ENCODE data around the gene KCNIP1.

KCNIP1 gene

DNA sequence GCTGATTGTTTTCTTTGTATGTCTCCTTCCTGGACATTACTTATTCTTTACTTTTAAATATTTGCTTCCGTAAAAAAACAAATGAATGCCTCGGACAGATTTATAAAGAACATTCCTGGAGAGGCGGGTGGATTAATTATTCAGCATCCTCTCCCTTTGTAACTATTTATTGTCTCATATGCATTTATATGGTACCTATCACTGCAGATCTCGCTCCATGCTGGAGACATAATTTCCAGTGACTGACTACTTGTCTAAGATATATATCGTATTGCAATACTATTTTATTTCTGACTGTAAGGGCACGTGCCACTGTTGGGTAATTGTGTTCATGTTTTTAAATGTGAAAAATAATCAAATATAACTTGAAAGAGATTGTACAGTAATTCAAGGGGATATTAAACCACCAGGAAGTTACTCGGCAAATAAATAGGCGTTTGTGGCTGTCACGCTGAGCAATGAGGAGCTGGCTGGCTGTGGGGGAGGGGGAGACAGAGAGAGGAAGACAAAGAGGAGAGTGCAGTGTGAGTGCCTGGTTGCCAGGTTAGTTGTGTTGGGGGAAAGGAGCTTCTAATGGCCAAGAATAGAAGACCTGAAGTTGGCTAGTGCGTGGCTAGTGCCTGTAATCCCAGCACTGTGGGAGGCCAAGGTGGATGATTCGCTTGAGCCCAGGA lies 147.9 kb downstream of the KCNIP1 start:
- H4K8ac ChIP-seq (ENCODE audit: low read depth, low read length): no peak overlapping the region
- no peak overlapping the region for H3K23ac ChIP-seq (ENCODE audit: low read depth, low read length, poor library complexity)
- no peak overlapping the region for H3K14ac ChIP-seq (ENCODE audit: low read length)
- H3K36me3 ChIP-seq (replicated peaks in 1 of 2; ENCODE audit: control insufficient read depth in 2 of 2, insufficient read depth in 2 of 2, low read length in 2 of 2): no peaks in the 10 kb centered on the region
- no peak overlapping the region for H2AK5ac ChIP-seq (ENCODE audit: low read depth, low read length)
- no peak overlapping the region for H3K9ac ChIP-seq (ENCODE audit: low read depth, low read length, poor library complexity)
- H3K4me1 ChIP-seq (ENCODE audit: control insufficient read depth in 2 of 2, insufficient read depth in 1 of 2, low read depth in 1 of 2, low read length in 2 of 2): peaks cover 0 to 2% of the 10 kb centered on the region in 2 donors
- H3K9me3 ChIP-seq (replicated peaks in 1 of 2; ENCODE audit: control insufficient read depth in 2 of 2, insufficient read depth in 1 of 2, low read depth in 1 of 2, low read length in 2 of 2): no peaks in the 10 kb centered on the region
- no peak overlapping the region for H2BK120ac ChIP-seq (ENCODE audit: low read depth, low read length)
- no peak overlapping the region for H3K4me3 ChIP-seq (ENCODE audit: low read length in 2 of 2)
- H3K79me1 ChIP-seq (ENCODE audit: low read depth, low read length): no peaks in the 10 kb centered on the region
- H3K27me3 ChIP-seq (ENCODE audit: control insufficient read depth in 3 of 3, insufficient read depth in 3 of 3, low read depth in 1 of 3, low read length in 3 of 3): no peaks in the 10 kb centered on the region
- no peak overlapping the region for H4K91ac ChIP-seq (ENCODE audit: low read depth, low read length, poor library complexity)
- no peak overlapping the region for H3K4me2 ChIP-seq (ENCODE audit: insufficient read depth, low read length, poor library complexity, severe bottlenecking)
- no peak overlapping the region for H3K4ac ChIP-seq (ENCODE audit: low read length)
- no peak overlapping the region for H2BK15ac ChIP-seq (ENCODE audit: low read length)
- no peak overlapping the region for H2BK5ac ChIP-seq (ENCODE audit: low read length)
- no peak overlapping the region for H2BK12ac ChIP-seq (ENCODE audit: low read length)
- H2AFZ ChIP-seq (ENCODE audit: low read length): no peak overlapping the region
- H3K27ac ChIP-seq (replicated peaks; ENCODE audit: low read length): no peak overlapping the region
- no CpG with 5 or more reads among the region's 11 CpGs for WGBS, 2 donors (ENCODE audit: extremely low coverage in 2 of 2, insufficient read length in 2 of 2, insufficient replicate concordance in 1 of 2)
- H3K18ac ChIP-seq (ENCODE audit: low read length): no peak overlapping the region
- no peak for DNase-seq (ENCODE audit: low spot score)

DNA sequence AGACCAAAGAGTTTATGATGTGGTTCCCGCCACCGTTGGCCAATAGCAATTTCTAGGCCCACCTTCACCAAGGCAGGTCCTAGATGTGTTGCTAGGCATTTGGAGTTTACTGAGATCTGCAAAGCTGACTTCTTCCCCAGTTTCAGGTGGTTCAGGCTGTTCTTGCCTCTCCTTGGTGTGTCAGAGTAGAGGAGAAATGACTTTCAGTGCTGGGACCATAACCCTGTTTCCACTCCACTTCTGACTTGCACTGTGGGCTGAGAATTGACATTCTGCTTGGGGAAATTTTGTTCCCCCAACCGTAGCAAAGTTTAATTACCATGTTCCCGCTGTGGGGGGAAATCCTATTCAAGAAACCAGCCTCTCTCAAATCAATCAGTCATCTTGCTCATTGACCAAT lies 151.7 kb downstream of the KCNIP1 start:
- H3K36me3 ChIP-seq (replicated peaks in 1 of 2; ENCODE audit: control insufficient read depth in 2 of 2, insufficient read depth in 2 of 2, low read length in 2 of 2): no peaks in the 10 kb centered on the region
- H2AK5ac ChIP-seq (ENCODE audit: low read depth, low read length): no peak overlapping the region
- no peaks in the 10 kb centered on the region for H3K9me3 ChIP-seq (replicated peaks in 1 of 2; ENCODE audit: control insufficient read depth in 2 of 2, insufficient read depth in 1 of 2, low read depth in 1 of 2, low read length in 2 of 2)
- no peak overlapping the region for H2BK5ac ChIP-seq (ENCODE audit: low read length)
- no CpG with 5 or more reads among the region's 4 CpGs for WGBS, 2 donors (ENCODE audit: extremely low coverage in 2 of 2, insufficient read length in 2 of 2, insufficient replicate concordance in 1 of 2)
- no peak overlapping the region for H4K8ac ChIP-seq (ENCODE audit: low read depth, low read length)
- H2BK12ac ChIP-seq (ENCODE audit: low read length): no peak overlapping the region
- H2AFZ ChIP-seq (ENCODE audit: low read length): no peak overlapping the region
- no peak overlapping the region for H3K4ac ChIP-seq (ENCODE audit: low read length)
- peaks cover 0 to 2% of the 10 kb centered on the region in 2 donors for H3K4me1 ChIP-seq (ENCODE audit: control insufficient read depth in 2 of 2, insufficient read depth in 1 of 2, low read depth in 1 of 2, low read length in 2 of 2)
- H3K23ac ChIP-seq (ENCODE audit: low read depth, low read length, poor library complexity): no peak overlapping the region
- H3K4me2 ChIP-seq (ENCODE audit: insufficient read depth, low read length, poor library complexity, severe bottlenecking): no peak overlapping the region
- no peak overlapping the region for H2BK15ac ChIP-seq (ENCODE audit: low read length)
- H3K79me1 ChIP-seq (ENCODE audit: low read depth, low read length): no peaks in the 10 kb centered on the region
- H3K9ac ChIP-seq (ENCODE audit: low read depth, low read length, poor library complexity): no peak overlapping the region
- no peak overlapping the region for H3K27ac ChIP-seq (replicated peaks; ENCODE audit: low read length)
- no peak overlapping the region for H3K14ac ChIP-seq (ENCODE audit: low read length)
- no peaks in the 10 kb centered on the region for H3K27me3 ChIP-seq (ENCODE audit: control insufficient read depth in 3 of 3, insufficient read depth in 3 of 3, low read depth in 1 of 3, low read length in 3 of 3)
- H4K91ac ChIP-seq (ENCODE audit: low read depth, low read length, poor library complexity): no peak overlapping the region
- H2BK120ac ChIP-seq (ENCODE audit: low read depth, low read length): no peak overlapping the region
- no peak overlapping the region for H3K4me3 ChIP-seq (ENCODE audit: low read length in 2 of 2)
- DNase-seq (ENCODE audit: low spot score): no peak
- no peak overlapping the region for H3K18ac ChIP-seq (ENCODE audit: low read length)

DNA sequence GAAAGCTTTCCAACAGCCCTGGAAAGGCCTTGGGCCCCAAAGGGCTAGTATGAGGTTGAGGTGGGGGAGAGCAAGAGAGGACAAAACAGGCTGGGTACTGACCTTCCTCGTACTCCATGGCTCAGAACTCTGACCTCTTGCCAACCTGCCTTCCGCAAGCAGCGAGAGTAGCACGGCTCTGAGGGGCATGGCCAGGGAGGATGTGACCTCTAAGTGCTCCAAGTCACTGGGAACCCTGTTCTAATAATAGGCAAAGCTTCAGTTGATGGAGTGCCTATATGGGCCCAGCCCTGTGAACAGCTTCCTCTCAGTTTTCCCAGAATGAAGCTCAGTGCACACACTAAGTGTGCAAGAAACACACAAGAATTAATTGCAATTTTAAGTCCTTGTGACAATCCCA lies 152.1 kb downstream of the KCNIP1 start:
- no peak overlapping the region for H2AK5ac ChIP-seq (ENCODE audit: low read depth, low read length)
- no peaks in the 10 kb centered on the region for H3K9me3 ChIP-seq (replicated peaks in 1 of 2; ENCODE audit: control insufficient read depth in 2 of 2, insufficient read depth in 1 of 2, low read depth in 1 of 2, low read length in 2 of 2)
- no peak overlapping the region for H2BK5ac ChIP-seq (ENCODE audit: low read length)
- no peak overlapping the region for H2BK15ac ChIP-seq (ENCODE audit: low read length)
- no CpG with 5 or more reads among the region's 4 CpGs for WGBS, 2 donors (ENCODE audit: extremely low coverage in 2 of 2, insufficient read length in 2 of 2, insufficient replicate concordance in 1 of 2)
- no peak overlapping the region for H3K4me2 ChIP-seq (ENCODE audit: insufficient read depth, low read length, poor library complexity, severe bottlenecking)
- H3K27ac ChIP-seq (replicated peaks; ENCODE audit: low read length): no peak overlapping the region
- no peak overlapping the region for H3K4ac ChIP-seq (ENCODE audit: low read length)
- H2BK12ac ChIP-seq (ENCODE audit: low read length): no peak overlapping the region
- H3K79me1 ChIP-seq (ENCODE audit: low read depth, low read length): no peaks in the 10 kb centered on the region
- no peak overlapping the region for H3K9ac ChIP-seq (ENCODE audit: low read depth, low read length, poor library complexity)
- H2AFZ ChIP-seq (ENCODE audit: low read length): no peak overlapping the region
- no peaks in the 10 kb centered on the region for H3K36me3 ChIP-seq (replicated peaks in 1 of 2; ENCODE audit: control insufficient read depth in 2 of 2, insufficient read depth in 2 of 2, low read length in 2 of 2)
- no peak overlapping the region for H3K4me3 ChIP-seq (ENCODE audit: low read length in 2 of 2)
- H3K4me1 ChIP-seq (ENCODE audit: control insufficient read depth in 2 of 2, insufficient read depth in 1 of 2, low read depth in 1 of 2, low read length in 2 of 2): peaks cover 0 to 2% of the 10 kb centered on the region in 2 donors
- no peaks in the 10 kb centered on the region for H3K27me3 ChIP-seq (ENCODE audit: control insufficient read depth in 3 of 3, insufficient read depth in 3 of 3, low read depth in 1 of 3, low read length in 3 of 3)
- H4K8ac ChIP-seq (ENCODE audit: low read depth, low read length): no peak overlapping the region
- no peak for DNase-seq (ENCODE audit: low spot score)
- no peak overlapping the region for H3K18ac ChIP-seq (ENCODE audit: low read length)
- no peak overlapping the region for H2BK120ac ChIP-seq (ENCODE audit: low read depth, low read length)
- no peak overlapping the region for H4K91ac ChIP-seq (ENCODE audit: low read depth, low read length, poor library complexity)
- H3K23ac ChIP-seq (ENCODE audit: low read depth, low read length, poor library complexity): no peak overlapping the region
- H3K14ac ChIP-seq (ENCODE audit: low read length): no peak overlapping the region

DNA sequence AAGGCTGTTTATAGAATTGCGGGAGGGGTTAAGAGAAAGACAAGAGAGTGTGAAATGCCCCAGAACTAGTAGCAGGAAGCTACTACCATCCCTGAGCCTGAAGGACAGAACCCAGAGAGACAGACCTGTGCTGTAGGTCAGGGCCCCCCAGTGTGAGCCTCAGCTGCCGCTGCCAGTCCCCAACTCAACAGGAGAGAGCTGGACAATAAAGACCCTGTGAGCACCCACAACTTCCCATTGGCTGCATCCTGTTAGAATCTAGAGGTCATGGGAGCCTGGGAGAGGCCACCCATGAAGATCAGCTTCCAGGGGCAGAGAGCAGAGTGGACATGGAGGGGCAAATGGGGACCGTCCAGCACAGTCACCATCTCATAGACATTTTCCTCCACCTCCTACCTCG lies 152.5 kb downstream of the KCNIP1 start:
- Histone ChIP-seq H3K4me2 (ENCODE audit: insufficient read depth, low read length, poor library complexity, severe bottlenecking) (no peak overlapping the region), H3K18ac (ENCODE audit: low read length) (no peak overlapping the region), H2BK15ac (ENCODE audit: low read length) (no peak overlapping the region), H3K4me3 (ENCODE audit: low read length in 2 of 2) (no peak overlapping the region), H3K27me3 (ENCODE audit: control insufficient read depth in 3 of 3, insufficient read depth in 3 of 3, low read depth in 1 of 3, low read length in 3 of 3) (no peaks in the 10 kb centered on the region), H3K9ac (ENCODE audit: low read depth, low read length, poor library complexity) (no peak overlapping the region), H3K4me1 (ENCODE audit: control insufficient read depth in 2 of 2, insufficient read depth in 1 of 2, low read depth in 1 of 2, low read length in 2 of 2) (peaks cover 0 to 2% of the 10 kb centered on the region in 2 donors), H4K8ac (ENCODE audit: low read depth, low read length) (no peak overlapping the region), H2BK5ac (ENCODE audit: low read length) (no peak overlapping the region), H2BK12ac (ENCODE audit: low read length) (no peak overlapping the region), H3K4ac (ENCODE audit: low read length) (no peak overlapping the region), H3K36me3 (replicated peaks in 1 of 2; ENCODE audit: control insufficient read depth in 2 of 2, insufficient read depth in 2 of 2, low read length in 2 of 2) (no peaks in the 10 kb centered on the region), H3K23ac (ENCODE audit: low read depth, low read length, poor library complexity) (no peak overlapping the region), H3K79me1 (ENCODE audit: low read depth, low read length) (no peaks in the 10 kb centered on the region), H3K27ac (replicated peaks; ENCODE audit: low read length) (no peak overlapping the region), H3K9me3 (replicated peaks in 1 of 2; ENCODE audit: control insufficient read depth in 2 of 2, insufficient read depth in 1 of 2, low read depth in 1 of 2, low read length in 2 of 2) (no peaks in the 10 kb centered on the region), H2AK5ac (ENCODE audit: low read depth, low read length) (no peak overlapping the region), H2AFZ (ENCODE audit: low read length) (no peak overlapping the region), H3K14ac (ENCODE audit: low read length) (no peak overlapping the region), H4K91ac (ENCODE audit: low read depth, low read length, poor library complexity) (no peak overlapping the region), H2BK120ac (ENCODE audit: low read depth, low read length) (no peak overlapping the region)
- no peak for DNase-seq (ENCODE audit: low spot score)
- no CpG with 5 or more reads among the region's 4 CpGs for WGBS, 2 donors (ENCODE audit: extremely low coverage in 2 of 2, insufficient read length in 2 of 2, insufficient replicate concordance in 1 of 2)

All from neuronal stem cell (in vitro differentiated cells).